ENCODE results near the gene SLIT1. TPM values are rescaled to one million over a fixed set of nuclear protein-coding genes. Genes with fewer than 3 reads are reported as not detected.

Gene SLIT1
- total RNA-seq, 4 donors from 2014 or later = 0.35 to 0.49 TPM; not detected in 2

DNA sequence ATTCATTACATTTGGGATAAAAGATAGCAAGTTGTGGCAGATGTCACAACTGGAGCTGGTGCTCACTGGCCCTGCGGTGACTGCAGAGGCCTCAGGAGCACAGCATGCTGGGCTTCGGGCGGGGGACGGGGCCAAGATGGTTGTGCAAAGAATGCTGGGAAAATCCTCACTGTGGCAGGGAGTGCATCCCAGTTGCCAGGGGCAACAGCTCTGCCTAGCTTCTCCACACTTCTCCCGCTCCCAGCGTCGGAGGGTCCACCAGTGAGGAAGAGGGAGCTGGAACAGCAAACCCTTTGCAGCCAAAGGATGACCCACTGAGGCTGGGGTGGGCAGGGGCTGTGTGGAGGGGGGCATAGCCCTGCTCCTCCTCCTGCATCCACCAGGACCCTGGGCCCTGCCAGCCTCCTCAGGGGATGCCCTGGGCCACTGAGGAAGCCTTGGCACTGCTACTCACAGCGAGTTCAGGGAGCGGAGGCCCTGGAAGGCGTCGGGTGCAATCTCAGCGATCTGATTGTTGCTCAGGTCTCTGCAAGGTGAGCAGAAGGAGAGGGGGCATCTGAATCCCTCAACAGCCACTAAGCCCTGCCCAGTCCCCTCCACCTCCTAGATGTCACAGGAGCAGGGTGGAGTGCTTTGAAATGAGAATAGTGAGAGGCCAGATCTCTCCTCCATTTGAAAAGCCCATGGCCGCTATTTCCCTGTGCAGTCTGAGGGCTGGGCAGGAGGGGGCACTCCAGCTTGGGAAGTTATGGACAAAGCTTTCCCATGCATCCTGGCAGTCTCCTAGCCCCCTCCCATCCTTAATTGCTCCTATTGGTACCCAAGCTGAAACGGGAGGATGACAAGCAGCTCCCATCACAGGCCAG is 126.5 kb downstream of the SLIT1 start:
- Histone ChIP-seq H3K27me3 (no peaks in the 10 kb centered on the region), H3K27ac (no peak overlapping the region), H3K9me3 (no peaks in the 10 kb centered on the region), H3K36me3 (no peaks in the 10 kb centered on the region), H3K4me3 (no peak overlapping the region), H3K4me1 (no peaks in the 10 kb centered on the region)
- TF ChIP-seq, protein P1, sequence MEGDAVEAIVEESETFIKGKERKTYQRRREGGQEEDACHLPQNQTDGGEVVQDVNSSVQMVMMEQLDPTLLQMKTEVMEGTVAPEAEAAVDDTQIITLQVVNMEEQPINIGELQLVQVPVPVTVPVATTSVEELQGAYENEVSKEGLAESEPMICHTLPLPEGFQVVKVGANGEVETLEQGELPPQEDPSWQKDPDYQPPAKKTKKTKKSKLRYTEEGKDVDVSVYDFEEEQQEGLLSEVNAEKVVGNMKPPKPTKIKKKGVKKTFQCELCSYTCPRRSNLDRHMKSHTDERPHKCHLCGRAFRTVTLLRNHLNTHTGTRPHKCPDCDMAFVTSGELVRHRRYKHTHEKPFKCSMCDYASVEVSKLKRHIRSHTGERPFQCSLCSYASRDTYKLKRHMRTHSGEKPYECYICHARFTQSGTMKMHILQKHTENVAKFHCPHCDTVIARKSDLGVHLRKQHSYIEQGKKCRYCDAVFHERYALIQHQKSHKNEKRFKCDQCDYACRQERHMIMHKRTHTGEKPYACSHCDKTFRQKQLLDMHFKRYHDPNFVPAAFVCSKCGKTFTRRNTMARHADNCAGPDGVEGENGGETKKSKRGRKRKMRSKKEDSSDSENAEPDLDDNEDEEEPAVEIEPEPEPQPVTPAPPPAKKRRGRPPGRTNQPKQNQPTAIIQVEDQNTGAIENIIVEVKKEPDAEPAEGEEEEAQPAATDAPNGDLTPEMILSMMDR (IDR thresholded peaks at IDR 0.05) = no peak
- TF ChIP-seq POLR2A (IDR thresholded peaks at IDR 0.05) = no peak
- DNase-seq = no peak
- intact Hi-C loops (cut with DNase I; ENCODE audit: low total_unique reads) = no loop called here

DNA sequence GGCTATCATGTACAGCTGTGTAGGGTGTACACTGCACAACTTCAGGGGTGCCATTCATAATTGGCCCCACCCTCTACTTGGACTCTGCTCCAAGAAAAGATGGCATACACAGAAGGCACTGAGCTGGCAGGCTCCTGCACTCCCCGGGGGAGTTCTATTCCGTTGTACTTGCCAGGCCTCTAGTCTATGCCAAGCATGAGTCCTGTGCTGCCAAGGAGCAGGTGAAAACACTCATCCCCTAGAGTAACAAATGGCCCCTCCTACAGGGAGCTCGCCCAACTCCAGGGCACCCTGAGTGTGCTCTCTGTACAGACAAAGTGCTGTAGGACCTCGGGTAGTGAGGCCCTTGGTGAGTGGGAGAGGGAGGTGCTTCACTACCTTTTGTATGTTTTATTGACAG is 127.2 kb downstream of the SLIT1 start:
- H3K27ac ChIP-seq = no peak overlapping the region
- H3K4me3 ChIP-seq = no peak overlapping the region
- TF ChIP-seq POLR2A (IDR thresholded peaks at IDR 0.05) = no peak
- TF ChIP-seq, protein P1 (IDR thresholded peaks at IDR 0.05) = no peak
- intact Hi-C loops (cut with DNase I; ENCODE audit: low total_unique reads) = no loop called here
- no peak for DNase-seq
- H3K27me3 ChIP-seq = no peaks in the 10 kb centered on the region
- no peaks in the 10 kb centered on the region for H3K4me1 ChIP-seq
- H3K9me3 ChIP-seq = no peaks in the 10 kb centered on the region
- H3K36me3 ChIP-seq = no peaks in the 10 kb centered on the region

DNA sequence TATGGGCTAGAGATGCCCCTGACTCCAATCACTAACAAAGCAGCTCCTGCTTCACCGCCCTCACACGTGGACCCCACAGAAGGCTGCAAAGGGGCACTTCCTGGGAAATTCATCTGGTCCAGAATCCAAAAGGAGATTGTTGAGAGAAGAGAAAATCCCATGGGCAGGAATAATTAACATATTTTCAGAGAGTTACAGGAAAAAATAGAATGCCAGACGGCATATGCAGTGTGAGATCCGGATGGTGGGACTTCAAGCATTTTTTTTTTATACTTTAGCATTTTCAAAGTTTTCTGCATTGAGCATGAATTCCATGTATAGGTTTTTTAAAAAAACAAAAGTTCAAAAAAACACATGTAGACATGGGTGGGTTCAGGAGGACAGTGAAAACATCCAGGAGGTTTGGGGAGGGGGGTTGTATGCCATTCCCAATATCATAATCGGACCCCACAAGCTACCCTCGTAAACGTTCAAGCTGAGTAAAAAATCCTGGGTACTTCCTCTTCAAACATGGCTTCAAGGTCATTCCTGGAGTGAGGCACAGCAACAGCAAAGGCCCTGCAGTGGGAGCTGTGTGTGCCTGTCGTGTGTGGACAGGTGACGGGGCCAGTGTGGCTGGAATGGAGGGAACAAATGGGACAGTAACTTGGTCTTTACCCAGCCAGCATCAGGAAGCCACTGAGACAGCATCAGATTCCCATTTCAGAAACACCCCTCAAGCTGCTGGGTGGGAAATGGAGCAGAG is 128.1 kb downstream of the SLIT1 start:
- H3K36me3 ChIP-seq = no peaks in the 10 kb centered on the region
- H3K4me3 ChIP-seq = no peak overlapping the region
- no peak overlapping the region for H3K27ac ChIP-seq
- no peaks in the 10 kb centered on the region for H3K27me3 ChIP-seq
- intact Hi-C loops (cut with DNase I; ENCODE audit: low total_unique reads) = no loop called here
- TF ChIP-seq, protein P1 (IDR thresholded peaks at IDR 0.05) = no peak
- no peak for TF ChIP-seq POLR2A (IDR thresholded peaks at IDR 0.05)
- H3K4me1 ChIP-seq = no peaks in the 10 kb centered on the region
- DNase-seq = no peak
- H3K9me3 ChIP-seq = no peaks in the 10 kb centered on the region

DNA sequence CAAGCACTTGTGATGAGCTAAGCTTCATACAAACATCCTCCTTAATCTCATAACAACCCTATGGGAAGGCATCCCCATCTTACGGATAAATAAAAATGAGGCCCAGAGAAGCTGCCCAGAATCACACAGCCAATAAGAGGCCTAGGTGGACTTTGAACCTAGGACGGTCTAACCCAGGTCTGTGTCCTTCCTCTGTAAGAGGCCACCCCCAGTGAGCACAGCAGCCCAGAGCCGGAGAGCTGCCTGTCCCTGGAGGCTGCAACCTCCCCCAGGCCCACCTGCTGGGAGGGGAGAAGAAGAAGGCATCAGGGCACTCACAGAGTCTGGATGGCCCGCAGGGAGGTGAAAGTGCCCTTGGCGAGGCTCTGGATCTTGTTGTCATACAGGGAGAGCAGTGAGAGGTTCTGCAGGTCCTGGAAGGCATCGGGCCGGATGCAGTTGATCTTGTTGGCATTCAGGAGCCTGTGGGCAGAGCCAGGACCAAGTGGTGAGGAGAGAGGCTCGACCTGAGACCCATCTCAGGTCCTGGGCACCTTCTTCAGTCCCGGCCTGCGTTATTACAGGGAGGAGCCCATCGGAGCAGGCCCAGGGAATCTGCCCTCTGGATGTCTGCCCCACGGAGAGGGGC is 129.6 kb downstream of the SLIT1 start:
- no peak overlapping the region for H3K27ac ChIP-seq
- H3K4me3 ChIP-seq = no peak overlapping the region
- TF ChIP-seq POLR2A (IDR thresholded peaks at IDR 0.05) = no peak
- TF ChIP-seq, protein P1 (IDR thresholded peaks at IDR 0.05) = no peak
- H3K27me3 ChIP-seq = no peaks in the 10 kb centered on the region
- H3K4me1 ChIP-seq = no peaks in the 10 kb centered on the region
- no peak for DNase-seq
- no peaks in the 10 kb centered on the region for H3K9me3 ChIP-seq
- H3K36me3 ChIP-seq = no peaks in the 10 kb centered on the region
- intact Hi-C loops (cut with DNase I; ENCODE audit: low total_unique reads) = no loop called here

Measured in uterus (tissue), 4 donors.